H1 (cell line): ENCODE results near the gene NAALADL1. TPM values are rescaled to one million over a fixed set of nuclear protein-coding genes. Genes with fewer than 3 reads are reported as not detected.

Experiments used
- CTCF ChIA-PET: fragments of 300-600 bp; sonication (Branson Sonifier 250); formaldehyde crosslinking; loops from one replicate; lab custom pipeline; 2021; ENCODE audit not compliant: partially characterized antibody; lab: Charles Lee
- POLR2A ChIA-PET: fragments of 300-600 bp; sonication (Branson Sonifier 250); formaldehyde crosslinking; loops from one replicate; lab custom pipeline; 2021; ENCODE audit warnings: inconsistent platforms; ENCODE audit not compliant: partially characterized antibody; lab: Charles Lee
- DNase-seq, 2 experiments: peaks; one replicate each; pipeline versions ENCODE4 v3.0.0 to v3.0.0-alpha.2; 2010 to 2022; ENCODE audit warnings: low spot score in 2 of 2, low read depth in 1 of 2, mixed read lengths in 1 of 2
- FAIRE-seq: peaks from 2 replicates; lab custom pipeline; 2011; peaks lifted over from hg19 to GRCh38; lab: Jason Lieb, UNC
- H2AFZ ChIP-seq: 2 replicates; pipeline ENCODE4 v1.8.1; 2012; ENCODE audit warnings: low read length, inconsistent platforms
- H2AK5ac ChIP-seq: 2 replicates; pipeline ENCODE4 v1.6.1; 2013; ENCODE audit warnings: low read depth, low read length
- H2BK120ac ChIP-seq: replicated peaks from 2 replicates; pipeline ENCODE3; 2013; ENCODE audit warnings: low read depth, low read length, inconsistent platforms
- H2BK12ac ChIP-seq: 2 replicates; pipeline ENCODE4 v1.6.1; 2013; ENCODE audit warnings: low read depth, low read length
- H2BK15ac ChIP-seq: 2 replicates; pipeline ENCODE4 v1.6.1; 2013; ENCODE audit warnings: low read length
- H2BK20ac ChIP-seq: 2 replicates; pipeline ENCODE4 v1.6.1; 2013; ENCODE audit warnings: low read length
- H2BK5ac ChIP-seq: 2 replicates; pipeline ENCODE4 v1.6.1; 2013; ENCODE audit warnings: low read depth, low read length
- H3K14ac ChIP-seq: 2 replicates; pipeline ENCODE4 v1.6.1; 2013; ENCODE audit warnings: inconsistent platforms; ENCODE audit not compliant: insufficient read length
- H3K18ac ChIP-seq: 2 replicates; pipeline ENCODE4 v1.6.1; 2013; ENCODE audit warnings: low read length; ENCODE audit errors: extremely low read depth
- H3K23ac ChIP-seq: 2 replicates; pipeline ENCODE4 v1.6.1; 2013; ENCODE audit warnings: inconsistent platforms; ENCODE audit not compliant: insufficient read length
- H3K23me2 ChIP-seq: 2 replicates; pipeline ENCODE4 v1.6.1; 2013; ENCODE audit warnings: low read depth, low read length
- H3K27ac ChIP-seq: 2 replicates; pipeline ENCODE4 v1.6.1; 2011; ENCODE audit warnings: low read depth, low read length, inconsistent platforms
- H3K27me3 ChIP-seq, 4 experiments: replicated peaks in 1 of 4; 1 replicate in 1 of 4; 2 replicates in 3 of 4; pipeline versions ENCODE4 v1.6.1 to v1.8.1; 2011 to 2013; ENCODE audit warnings: low read length in 3 of 4, mild to moderate bottlenecking in 3 of 4, inconsistent platforms in 2 of 4, mixed read lengths in 2 of 4, moderate library complexity in 1 of 4; ENCODE audit not compliant: control insufficient read depth in 3 of 4, insufficient read depth in 3 of 4; ENCODE audit errors: extremely low read depth in 1 of 4
- H3K36me3 ChIP-seq, 4 experiments: 2 replicates each; pipeline versions ENCODE4 v1.6.1 to v1.8.1; 2011 to 2013; ENCODE audit warnings: mild to moderate bottlenecking in 4 of 4, low read length in 3 of 4, moderate library complexity in 2 of 4, control low read depth in 1 of 4, inconsistent platforms in 1 of 4; ENCODE audit not compliant: insufficient read depth in 4 of 4, control insufficient read depth in 2 of 4
- H3K4ac ChIP-seq: replicated peaks from 2 replicates; pipeline ENCODE3; 2013; ENCODE audit warnings: low read length, low read depth, mixed read lengths, inconsistent platforms; ENCODE audit not compliant: insufficient read length
- H3K4me1 ChIP-seq, 4 experiments: replicated peaks in 1 of 4; 1 replicate in 1 of 4; 2 replicates in 3 of 4; pipeline versions ENCODE4 v1.6.1 to v1.8.1; 2011 to 2013; ENCODE audit warnings: low read length in 3 of 4, inconsistent platforms in 2 of 4, mixed read lengths in 1 of 4; ENCODE audit not compliant: insufficient read depth in 4 of 4, control insufficient read depth in 3 of 4
- H3K4me2 ChIP-seq, 2 experiments: 2 replicates each; pipeline versions ENCODE4 v1.6.1 to v1.8.1; 2011 to 2013; ENCODE audit warnings: low read depth in 2 of 2, low read length in 2 of 2, control low read depth in 1 of 2, inconsistent platforms in 1 of 2, mild to moderate bottlenecking in 1 of 2; ENCODE audit not compliant: insufficient read depth in 1 of 2
- H3K4me3 ChIP-seq, 4 experiments: fragments of 200-600, 300-600 bp in 1 of 4; sonication (generic), shearing (Covaris generic), sonication (Bioruptor Twin) in 1 of 4; 2 replicates each; pipeline versions ENCODE4 v1.5.1 to v1.8.1; 2011 to 2016; ENCODE audit warnings: low read length in 4 of 4, low read depth in 3 of 4, control low read depth in 2 of 4, inconsistent platforms in 2 of 4, mild to moderate bottlenecking in 2 of 4, mixed read lengths in 1 of 4, moderate library complexity in 1 of 4; ENCODE audit not compliant: insufficient read depth in 2 of 4; ENCODE audit errors: extremely low read depth in 1 of 4
- H3K56ac ChIP-seq: replicated peaks from 2 replicates; pipeline ENCODE3; 2013; ENCODE audit warnings: low read depth, mild to moderate bottlenecking, mixed read lengths, low read length, inconsistent platforms; ENCODE audit not compliant: insufficient read length
- H3K79me1 ChIP-seq: 2 replicates; pipeline ENCODE4 v1.6.1; 2013; ENCODE audit warnings: low read depth, low read length, control low read depth
- H3K79me2 ChIP-seq, 2 experiments: 2 replicates each; pipeline versions ENCODE4 v1.6.1 to v1.8.1; 2012 to 2013; ENCODE audit warnings: low read length in 2 of 2, mild to moderate bottlenecking in 2 of 2, inconsistent platforms in 1 of 2; ENCODE audit not compliant: insufficient read depth in 2 of 2, control insufficient read depth in 1 of 2
- H3K9ac ChIP-seq, 4 experiments: replicated peaks in 1 of 4; 1 replicate in 1 of 4; 2 replicates in 3 of 4; pipeline versions ENCODE4 v1.6.1 to v1.8.1; 2011 to 2013; ENCODE audit warnings: low read depth in 3 of 4, low read length in 3 of 4, control low read depth in 2 of 4, mild to moderate bottlenecking in 2 of 4, moderate library complexity in 2 of 4, inconsistent platforms in 1 of 4; ENCODE audit errors: extremely low read depth in 1 of 4
- H3K9me3 ChIP-seq, 2 experiments: 2 replicates each; pipeline versions ENCODE4 v1.6.1 to v1.8.1; 2012 to 2013; ENCODE audit warnings: mild to moderate bottlenecking in 2 of 2, moderate library complexity in 2 of 2, control low read depth in 1 of 2, inconsistent platforms in 1 of 2, low read depth in 1 of 2, low read length in 1 of 2, mixed read lengths in 1 of 2; ENCODE audit not compliant: insufficient read depth in 2 of 2
- H4K20me1 ChIP-seq, 2 experiments: replicated peaks in 1 of 2; 2 replicates each; pipeline versions ENCODE3 to v1.8.1; 2011 to 2013; ENCODE audit warnings: inconsistent platforms in 2 of 2, low read length in 2 of 2, mild to moderate bottlenecking in 1 of 2; ENCODE audit not compliant: insufficient read depth in 2 of 2, control insufficient read depth in 1 of 2
- H4K5ac ChIP-seq: 2 replicates; pipeline ENCODE4 v1.6.1; 2013; ENCODE audit warnings: low read length, low read depth, mixed read lengths, inconsistent platforms; ENCODE audit not compliant: insufficient read length
- H4K8ac ChIP-seq: 2 replicates; pipeline ENCODE4 v1.8.0; 2013; ENCODE audit warnings: mild to moderate bottlenecking, moderate library complexity, low read length, inconsistent platforms; ENCODE audit not compliant: insufficient read depth; ENCODE audit errors: extremely low read depth
- H4K91ac ChIP-seq: replicated peaks from 2 replicates; pipeline ENCODE3; 2013; ENCODE audit warnings: low read length, mixed read lengths, inconsistent platforms; ENCODE audit not compliant: insufficient read length
- ATF2 ChIP-seq: IDR thresholded peaks from 2 replicates; pipeline ENCODE4 v1.6.1; 2012; ENCODE audit warnings: low read length, inconsistent platforms
- POLR2A ChIP-seq, 2 experiments: IDR thresholded peaks; 1 replicate in 1 of 2; 2 replicates in 1 of 2; pipeline ENCODE4 v1.6.1; 2011; ENCODE audit warnings: low read depth in 2 of 2, low read length in 2 of 2, mild to moderate bottlenecking in 2 of 2; ENCODE audit errors: control extremely low read depth in 1 of 2
- POU5F1 ChIP-seq: IDR thresholded peaks from 2 replicates; pipeline ENCODE4 v1.6.1; 2011; ENCODE audit warnings: low read depth, mild to moderate bottlenecking, low read length, moderate library complexity
- WGBS, 2 experiments: shearing (Covaris generic) in 1 of 2; methylation state at CpG; one replicate each; pipeline versions ENCODE4 v1.1.6 to v1.1.7; 2013 to 2015; ENCODE audit warnings: low lambda C conversion rate in 2 of 2, mixed read lengths in 2 of 2, inconsistent platforms in 1 of 2, low coverage in 1 of 2, missing lambda C conversion rate in 1 of 2; ENCODE audit not compliant: insufficient replicate concordance in 2 of 2, insufficient coverage in 1 of 2, insufficient read length in 1 of 2; ENCODE audit errors: extremely low coverage in 1 of 2, missing lambda C conversion rate in 1 of 2; 5-methylcytosine and 5-hydroxymethylcytosine counted together
- polyA plus RNA-seq, 7 experiments: library from polyadenylated mRNA; depleted of rRNA in 3 of 7; stranded (reverse) in 5 of 7; unstranded in 2 of 7; fragments of >200 nt in 5 of 7; fragments of 200-250 nt in 2 of 7; gene quantifications; 1 replicate in 5 of 7; 2 replicates in 1 of 7; 4 replicates in 1 of 7; pipeline versions ENCODE4 v1.2.1 to v1.2.3, GENCODE V29; 2011 to 2013; ENCODE audit warnings: missing spikeins in 2 of 7, mixed read lengths in 2 of 7
- total RNA-seq: library from RNA; stranded (reverse); fragmentation: NEBNext Ultra II Directional; extraction: Animal tissue kit (Norgen Biotek cat#: 25700); gene quantifications from 2 replicates; pipeline ENCODE4 v1.2.1, GENCODE V29; 2021

Gene NAALADL1
- total and polyA plus RNA-seq, 2 of the 8 experiments (the other 6 are each of a cell fraction or from before 2014, with no cell fraction given): 7.5 to 9.9 TPM

GRCh38 chr11:65087216-65087615, 28.9 kb upstream of the NAALADL1 start:
- H3K18ac ChIP-seq: no peak overlapping the region
- peaks cover 17% of the 10 kb centered on the region for H3K79me1 ChIP-seq
- no peak overlapping the region for H4K5ac ChIP-seq
- H3K14ac ChIP-seq: no peak overlapping the region
- H2BK12ac ChIP-seq: no peak overlapping the region
- peaks cover 2 to 14% (median 11%) of the 10 kb centered on the region in 4 experiments; a peak in 6 of 8 replicates for H3K36me3 ChIP-seq
- H3K4me3 ChIP-seq: no peak overlapping the region
- peaks cover 8% of the 10 kb centered on the region for H3K23me2 ChIP-seq
- no peak overlapping the region for H3K56ac ChIP-seq
- no peak overlapping the region for H2AFZ ChIP-seq
- no peaks in the 10 kb centered on the region for H3K27me3 ChIP-seq
- no peak overlapping the region for H4K91ac ChIP-seq
- CTCF ChIA-PET: interaction anchor here (0.9 to 2.3 kb wide), 4 partner anchors 22 to 238 kb away, joined by 3 to 7 read pairs (median 3); no protein-coding TSS in a partner anchor
- H3K27ac ChIP-seq: no peak overlapping the region
- 90% methylated on average over 11 of the region's 11 CpGs; no CpG with 5 or more reads in 1 of the 2 experiments for WGBS, 2 experiments
- H3K9ac ChIP-seq: no peak overlapping the region
- H4K20me1 ChIP-seq: peaks cover 0 to 4% of the 10 kb centered on the region in 2 experiments
- no peak for TF ChIP-seq POU5F1
- no peak for TF ChIP-seq ATF2
- TF ChIP-seq POLR2A (IDR thresholded peaks at IDR 0.05; ENCODE audit: control extremely low read depth in 1 of 2, low read depth in 2 of 2, low read length in 2 of 2): peak in 1 of 2 experiments; percentile 24; a peak in 1 of 3 replicates
- no peak overlapping the region for H2BK120ac ChIP-seq
- H3K79me2 ChIP-seq: peaks cover 10 to 18% of the 10 kb centered on the region in 2 experiments
- peaks cover 0 to 9% (median 4%) of the 10 kb centered on the region in 4 experiments; a peak in 5 of 7 replicates for H3K4me1 ChIP-seq
- H2BK15ac ChIP-seq: no peak overlapping the region
- FAIRE-seq (no peak), DNase-seq (no peak)
- POLR2A ChIA-PET: interaction anchor here (0.7 to 16.8 kb wide), 4 partner anchors 10 to 30 kb away, joined by 3 to 230 read pairs (median 26); partner anchors contain the start of genes CDCA5, VPS51, ZFPL1 and ZNHIT2
- no peak overlapping the region for H3K4me2 ChIP-seq
- H3K23ac ChIP-seq: no peak overlapping the region
- no peak overlapping the region for H2AK5ac ChIP-seq
- H2BK5ac ChIP-seq: no peak overlapping the region
- H2BK20ac ChIP-seq: no peak overlapping the region
- H3K9me3 ChIP-seq: no peaks in the 10 kb centered on the region
- no peak overlapping the region; the same call in 1 of the 2 replicates for H4K8ac ChIP-seq
- no peak overlapping the region for H3K4ac ChIP-seq
